Fibroblast of mammary gland (primary cell): ENCODE data around the gene MAP7.

Experiments used
- DNase-seq: peaks from one replicate; pipeline ENCODE4 v3.0.0-alpha.2; 2010; ENCODE audit warnings: low read depth
- H3K4me3 ChIP-seq: 2 replicates; pipeline ENCODE4 v1.5.1; 2011; ENCODE audit warnings: low read depth, mild to moderate bottlenecking, low read length, moderate library complexity; ENCODE audit not compliant: control insufficient read depth
- TF ChIP-seq, protein P1 (sequence below): conservative IDR thresholded peaks from 2 replicates; pipeline ENCODE4 v1.5.1; 2011; ENCODE audit warnings: low read depth, low read length, inconsistent platforms; ENCODE audit not compliant: control insufficient read depth, insufficient read depth

The MAP7 gene

DNA sequence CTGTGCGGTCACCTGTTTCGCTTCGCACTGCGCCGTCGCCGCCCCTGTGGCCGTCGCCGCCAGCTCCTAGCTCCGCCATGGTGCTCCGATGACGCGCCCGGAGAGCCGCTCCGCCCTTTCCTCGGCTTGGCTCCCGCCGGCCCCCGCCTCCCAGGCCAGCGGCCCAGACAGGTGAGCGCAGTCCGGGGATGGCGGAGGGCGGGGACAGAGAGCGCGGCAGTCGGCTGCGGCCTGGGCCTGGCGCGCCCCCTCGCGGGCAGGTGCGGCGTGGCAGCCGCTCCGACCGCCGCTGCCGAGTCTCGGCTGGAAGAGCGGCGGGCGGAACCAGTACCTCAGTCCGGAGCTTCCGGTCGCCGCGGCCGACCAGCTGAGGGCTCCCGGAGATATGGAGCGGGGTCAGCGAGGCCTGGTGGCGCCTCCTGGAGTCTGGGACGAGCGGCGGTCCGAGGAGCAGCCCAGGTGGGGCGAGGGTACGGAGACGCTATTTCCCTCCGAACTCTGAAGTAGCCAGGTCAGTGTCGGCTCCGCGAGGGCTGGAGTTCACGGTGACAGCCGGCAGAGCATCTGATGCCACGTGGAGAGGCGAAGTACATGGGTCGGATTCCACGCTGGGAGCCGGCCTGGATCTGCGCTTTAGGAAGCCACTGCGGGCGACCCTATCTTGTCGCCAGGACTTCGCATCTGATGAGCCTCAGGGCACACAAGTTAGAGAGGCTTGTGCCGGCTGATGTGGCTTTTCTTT lies at the start of gene MAP7:
MAP7 (minus strand) TSS at position 93 of the 742 bp plus-strand sequence; CDS start at position 79, 14 bp downstream.
- DNase-seq: no peak
- TF ChIP-seq, protein P1, sequence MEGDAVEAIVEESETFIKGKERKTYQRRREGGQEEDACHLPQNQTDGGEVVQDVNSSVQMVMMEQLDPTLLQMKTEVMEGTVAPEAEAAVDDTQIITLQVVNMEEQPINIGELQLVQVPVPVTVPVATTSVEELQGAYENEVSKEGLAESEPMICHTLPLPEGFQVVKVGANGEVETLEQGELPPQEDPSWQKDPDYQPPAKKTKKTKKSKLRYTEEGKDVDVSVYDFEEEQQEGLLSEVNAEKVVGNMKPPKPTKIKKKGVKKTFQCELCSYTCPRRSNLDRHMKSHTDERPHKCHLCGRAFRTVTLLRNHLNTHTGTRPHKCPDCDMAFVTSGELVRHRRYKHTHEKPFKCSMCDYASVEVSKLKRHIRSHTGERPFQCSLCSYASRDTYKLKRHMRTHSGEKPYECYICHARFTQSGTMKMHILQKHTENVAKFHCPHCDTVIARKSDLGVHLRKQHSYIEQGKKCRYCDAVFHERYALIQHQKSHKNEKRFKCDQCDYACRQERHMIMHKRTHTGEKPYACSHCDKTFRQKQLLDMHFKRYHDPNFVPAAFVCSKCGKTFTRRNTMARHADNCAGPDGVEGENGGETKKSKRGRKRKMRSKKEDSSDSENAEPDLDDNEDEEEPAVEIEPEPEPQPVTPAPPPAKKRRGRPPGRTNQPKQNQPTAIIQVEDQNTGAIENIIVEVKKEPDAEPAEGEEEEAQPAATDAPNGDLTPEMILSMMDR: peak; percentile 25
- peak within 1 kb of the TSS; percentile 45 for H3K4me3 ChIP-seq

DNA sequence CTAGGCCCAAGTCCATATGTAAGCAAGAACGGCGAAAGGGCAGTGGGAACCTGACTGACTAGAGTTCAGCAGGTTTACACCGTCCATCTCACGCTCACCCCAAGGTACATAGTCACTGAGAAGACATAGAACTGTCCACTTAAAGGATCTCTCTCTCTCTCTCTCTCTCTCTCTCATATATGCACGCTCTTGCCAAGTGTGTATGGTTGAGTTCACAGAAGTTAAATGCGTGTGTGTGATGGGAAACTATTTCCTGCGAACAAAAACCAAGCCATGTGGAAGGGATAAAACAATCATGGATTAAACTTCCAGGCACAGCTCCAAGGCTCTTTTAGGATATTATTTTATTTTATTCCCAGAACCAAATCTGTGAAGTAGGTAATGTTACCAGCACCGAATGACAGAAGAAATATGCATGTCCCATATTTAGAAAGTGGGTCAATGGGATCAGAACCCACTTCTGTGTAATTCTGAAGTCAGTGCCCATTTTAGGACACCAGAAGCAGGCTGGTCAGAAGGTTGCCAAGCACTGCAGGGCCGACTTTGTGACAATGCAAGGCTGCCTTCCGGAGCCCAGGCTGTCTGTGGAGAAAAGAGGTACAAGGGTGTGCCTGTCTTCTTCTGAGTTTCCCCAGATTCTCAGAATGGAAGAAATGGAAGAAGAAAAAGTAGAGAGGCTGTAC lies 49.2 kb upstream of the MAP7 start:
- H3K4me3 ChIP-seq: no peak overlapping the region
- TF ChIP-seq, protein P1: no peak
- DNase-seq: no peak

DNA sequence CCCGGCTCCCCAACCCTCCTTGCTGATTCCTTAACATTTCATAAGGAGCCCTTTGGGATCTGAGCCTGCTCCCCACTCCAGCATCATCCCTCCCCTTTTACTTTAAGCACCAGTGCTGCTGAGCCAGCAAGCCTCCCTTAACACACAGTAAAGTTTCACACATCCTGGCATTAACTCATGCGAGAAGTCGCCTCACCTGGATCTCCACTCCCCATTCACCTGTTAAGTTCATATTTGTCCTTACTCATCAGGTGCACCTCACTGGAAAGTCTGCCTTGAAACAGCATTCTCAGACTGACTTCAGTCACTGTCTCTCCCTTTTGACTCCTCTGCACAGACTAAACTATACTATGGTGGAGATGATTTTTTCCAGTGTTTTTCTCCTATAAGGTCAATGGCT lies 47.8 kb upstream of the MAP7 start:
- TF ChIP-seq, protein P1: no peak
- H3K4me3 ChIP-seq: no peak overlapping the region
- no peak for DNase-seq

DNA sequence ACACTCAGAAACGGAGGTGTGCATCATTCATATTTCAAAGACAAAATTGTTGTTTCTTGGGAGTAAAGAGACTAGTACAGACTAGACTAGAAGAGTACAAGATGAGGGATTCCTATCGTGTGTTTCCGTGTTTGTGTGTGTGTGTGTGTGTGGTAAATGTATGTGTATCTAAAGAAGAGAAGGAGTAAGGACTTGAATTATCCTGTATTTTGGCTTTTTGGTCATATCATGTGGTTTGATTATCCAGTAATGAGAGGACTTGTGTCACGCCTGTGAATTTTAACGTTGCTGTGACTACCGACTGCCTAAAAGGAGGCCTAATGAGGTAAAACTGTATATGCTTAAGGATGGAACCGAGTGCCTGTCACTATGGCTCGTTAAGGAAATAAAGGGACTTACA lies 44.4 kb upstream of the MAP7 start:
- H3K4me3 ChIP-seq: no peak overlapping the region
- TF ChIP-seq, protein P1: no peak

DNA sequence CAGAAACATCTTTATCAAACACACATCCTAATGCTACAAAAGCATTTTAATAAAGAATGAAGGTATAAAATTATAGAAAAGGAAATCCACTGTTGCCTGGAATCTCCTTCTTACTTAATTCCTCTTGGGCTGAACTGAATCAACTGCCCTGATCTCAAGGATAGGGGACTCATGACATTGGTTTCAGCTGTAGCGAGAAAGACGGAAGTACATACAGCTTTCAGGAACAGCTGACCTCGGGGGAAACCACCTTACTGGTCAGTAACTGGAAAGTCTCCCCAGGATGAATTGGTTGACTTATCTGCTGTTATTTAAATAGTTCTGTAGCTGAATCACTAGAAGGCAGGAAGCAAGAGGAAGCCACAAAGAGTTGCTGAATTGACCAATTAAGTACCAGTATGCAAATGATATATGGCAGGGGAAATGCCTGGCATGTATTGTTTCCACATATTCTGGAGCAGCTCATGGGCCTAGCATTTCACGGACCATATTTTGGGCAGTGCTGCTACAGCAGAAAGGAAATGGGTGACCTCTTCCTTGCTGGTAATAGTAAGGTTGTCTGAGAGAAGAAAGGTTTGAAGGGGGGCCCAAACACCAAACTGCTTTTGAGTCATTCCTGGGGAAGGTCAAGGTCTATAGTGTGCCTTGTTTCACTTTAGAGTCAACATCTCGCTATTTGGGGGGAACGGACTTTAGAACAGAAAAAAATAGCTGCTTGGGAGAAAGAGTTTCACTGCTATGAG lies 43.7 kb upstream of the MAP7 start:
- H3K4me3 ChIP-seq: no peak overlapping the region
- peak; percentile 98 for DNase-seq
- TF ChIP-seq, protein P1: no peak

More for the DNA sequence above, 44.4 kb upstream of the MAP7 start:
- no peak for DNase-seq

DNA sequence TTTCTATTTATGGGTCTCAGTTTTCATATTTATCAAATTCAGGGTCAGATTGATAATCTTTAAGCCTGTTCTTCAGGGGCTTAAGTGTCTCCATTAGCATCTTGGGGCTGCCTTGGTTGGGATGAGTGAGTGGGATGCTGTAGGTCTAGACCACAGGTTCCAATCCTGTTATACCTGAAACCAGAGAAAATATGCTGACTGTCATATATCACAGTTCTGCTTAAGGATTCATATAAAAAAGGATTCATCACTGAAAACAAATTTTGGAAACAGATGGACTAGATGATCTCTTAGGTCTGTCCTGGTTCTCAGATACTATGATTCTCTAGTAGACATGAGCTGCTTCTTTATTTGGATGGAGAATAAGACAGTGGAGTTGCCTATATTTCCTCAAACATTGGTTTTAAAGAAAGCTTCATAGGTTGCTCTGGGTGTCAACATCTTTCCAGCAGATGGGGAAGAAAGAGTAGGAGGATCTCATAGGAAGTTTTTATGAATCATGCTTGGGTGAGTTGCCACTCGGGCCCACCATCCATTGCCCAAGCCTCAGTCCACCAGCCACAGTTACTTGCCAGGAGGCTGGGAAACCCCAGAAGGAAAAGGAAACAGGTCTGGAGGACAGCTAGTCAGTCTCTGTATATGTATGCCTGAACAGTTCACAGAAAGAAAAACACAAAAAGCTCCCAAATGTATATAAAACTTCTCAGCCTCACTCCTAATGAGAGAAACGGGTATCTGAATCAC lies 42.9 kb upstream of the MAP7 start:
- TF ChIP-seq, protein P1: no peak
- H3K4me3 ChIP-seq: no peak overlapping the region
- peak; percentile 88 for DNase-seq
